HCT116 (cell line): ENCODE data around the gene BBS9. TPM values are rescaled to one million over a fixed set of nuclear protein-coding genes. Genes with fewer than 3 reads are reported as not detected.

ENCODE experiments used
- ATAC-seq: fragments of 200-7000 bp; cut with Tn5 transposase; 2 replicates; pipeline ENCODE4 v1.9.1; 2020; ENCODE audit warnings: mild to moderate bottlenecking, moderate library complexity
- BruUV-seq: library from RNA; stranded (reverse); fragments of 400-500 nt; replicated peaks from 2 replicates; lab custom pipeline; 2021; lab: Mats Ljungman, UMichigan
- CTCF ChIA-PET: fragments of 300-600 bp; sonication (Branson Sonifier 250); formaldehyde crosslinking; loops from one replicate; lab custom pipeline; 2021; ENCODE audit warnings: antibody characterized with exemption; lab: Charles Lee
- POLR2A ChIA-PET: fragments of 300-600, 350-600 bp; sonication (Branson Sonifier 250); formaldehyde crosslinking; loops from one replicate; lab custom pipeline; 2021; ENCODE audit warnings: antibody characterized with exemption; lab: Charles Lee
- RAD21 ChIA-PET, 2 experiments: fragments of 300-600 bp; sonication (Branson Sonifier 250); formaldehyde crosslinking; loops; one replicate each; lab custom pipeline; 2023; ENCODE audit warnings: low total read pairs in 2 of 2; ENCODE audit not compliant: uncharacterized antibody in 2 of 2, unreplicated experiment in 2 of 2, low non-redundant PET in 1 of 2; lab: Charles Lee
- DNase-seq: peaks from one replicate; pipeline ENCODE4 v3.0.0-alpha.2; 2010; ENCODE audit warnings: low read depth, low spot score
- H2AFZ ChIP-seq: fragments of 200-600 bp; shearing (Covaris generic), sonication (generic); 2 replicates; pipeline ENCODE4 v1.6.1; 2017; ENCODE audit warnings: low read depth, mixed run types, mixed read lengths, antibody characterized with exemption, low read length; ENCODE audit not compliant: poor library complexity, severe bottlenecking
- H3K27ac ChIP-seq: 2 replicates; pipeline ENCODE4 v1.5.1; 2012; ENCODE audit warnings: low read depth, low read length
- H3K27me3 ChIP-seq: fragments of 200-600 bp; sonication (generic); 2 replicates; pipeline ENCODE4 v1.6.1; 2016; ENCODE audit warnings: mixed run types, low read length, mixed read lengths; ENCODE audit not compliant: insufficient read depth
- H3K36me3 ChIP-seq, 2 experiments: fragments of 200-500 bp in 1 of 2; fragments of 200-600 bp in 1 of 2; sonication (Bioruptor generic) in 1 of 2; sonication (generic) in 1 of 2; 2 replicates each; pipeline versions ENCODE4 v1.5.1 to v1.6.1; 2014 to 2016; ENCODE audit warnings: low read length in 2 of 2, inconsistent platforms in 1 of 2, mixed read lengths in 1 of 2, mixed run types in 1 of 2; ENCODE audit not compliant: insufficient read depth in 2 of 2, control insufficient read depth in 1 of 2
- H3K4me1 ChIP-seq, 2 experiments: fragments of 200-600 bp in 1 of 2; sonication (generic) in 1 of 2; 2 replicates each; pipeline versions ENCODE4 v1.5.1 to v1.6.1; 2012 to 2017; ENCODE audit warnings: low read length in 2 of 2, inconsistent platforms in 1 of 2, mild to moderate bottlenecking in 1 of 2, mixed read lengths in 1 of 2, mixed run types in 1 of 2, moderate library complexity in 1 of 2; ENCODE audit not compliant: insufficient read depth in 2 of 2, control insufficient read depth in 1 of 2
- H3K4me2 ChIP-seq: fragments of 200-600 bp; sonication (generic); 2 replicates; pipeline ENCODE4 v1.6.1; 2017; ENCODE audit warnings: mixed run types, low read length, mixed read lengths
- H3K4me3 ChIP-seq, 2 experiments: fragments of 200-600 bp in 1 of 2; sonication (generic) in 1 of 2; replicated peaks in 1 of 2; 2 replicates each; pipeline ENCODE4 v1.5.1; 2011 to 2016; ENCODE audit warnings: low read length in 2 of 2, control low read depth in 1 of 2, low read depth in 1 of 2, mild to moderate bottlenecking in 1 of 2, mixed read lengths in 1 of 2, mixed run types in 1 of 2
- H3K79me2 ChIP-seq: fragments of 200-600 bp; sonication (generic); 2 replicates; pipeline ENCODE4 v1.6.1; 2017; ENCODE audit warnings: mild to moderate bottlenecking, mixed run types, low read length, moderate library complexity, mixed read lengths; ENCODE audit not compliant: insufficient read depth
- H3K9ac ChIP-seq: fragments of 200-600 bp; sonication (generic); 2 replicates; pipeline ENCODE4 v1.6.1; 2016; ENCODE audit warnings: low read length, mixed read lengths
- H3K9me2 ChIP-seq: fragments of 200-600 bp; sonication (generic), shearing (Covaris generic); 2 replicates; pipeline ENCODE4 v1.6.1; 2017; ENCODE audit warnings: mixed run types, mild to moderate bottlenecking, moderate library complexity; ENCODE audit not compliant: insufficient read depth
- H3K9me3 ChIP-seq, 2 experiments: fragments of 200-500 bp in 1 of 2; fragments of 200-600 bp in 1 of 2; sonication (Bioruptor generic) in 1 of 2; sonication (generic) in 1 of 2; 2 replicates each; pipeline ENCODE4 v1.6.1; 2014 to 2017; ENCODE audit warnings: low read length in 2 of 2, mixed read lengths in 2 of 2, inconsistent platforms in 1 of 2, low read depth in 1 of 2, mild to moderate bottlenecking in 1 of 2, mixed run types in 1 of 2, moderate library complexity in 1 of 2; ENCODE audit not compliant: control insufficient read depth in 1 of 2, insufficient read depth in 1 of 2
- H4K20me1 ChIP-seq: fragments of 200-600 bp; sonication (generic), shearing (Covaris generic); 2 replicates; pipeline ENCODE4 v1.6.1; 2017; ENCODE audit warnings: mixed run types, mild to moderate bottlenecking, moderate library complexity; ENCODE audit not compliant: insufficient read depth
- ATF3 ChIP-seq: IDR thresholded peaks from 2 replicates; pipeline ENCODE4 v1.6.1; 2012
- ELF1 ChIP-seq: IDR thresholded peaks from 2 replicates; pipeline ENCODE4 v1.6.1; 2012; ENCODE audit warnings: low read depth, borderline replicate concordance
- EZH2 ChIP-seq: fragments of 200-600 bp; sonication (generic); IDR thresholded peaks from 2 replicates; pipeline ENCODE4 v1.6.1; 2017; ENCODE audit warnings: antibody characterized with exemption, mixed run types
- MAX ChIP-seq: IDR thresholded peaks from 2 replicates; pipeline ENCODE4 v1.6.1; 2012
- POLR2A ChIP-seq: IDR thresholded peaks from 2 replicates; pipeline ENCODE4 v1.7.0; 2011; ENCODE audit warnings: borderline replicate concordance; ENCODE audit not compliant: insufficient read depth, insufficient read length; ENCODE audit errors: extremely low read depth
- SP1 ChIP-seq: IDR thresholded peaks from 2 replicates; pipeline ENCODE4 v1.6.1; 2012; ENCODE audit warnings: low read depth
- SRF ChIP-seq: IDR thresholded peaks from 2 replicates; pipeline ENCODE4 v1.6.1; 2012; ENCODE audit warnings: low read depth
- YY1 ChIP-seq: IDR thresholded peaks from 2 replicates; pipeline ENCODE4 v1.6.1; 2011; ENCODE audit warnings: low read length, low read depth, moderate library complexity, mild to moderate bottlenecking; ENCODE audit not compliant: insufficient replicate concordance; ENCODE audit errors: extremely low read depth
- ZBTB33 ChIP-seq: IDR thresholded peaks from 2 replicates; pipeline ENCODE4 v1.6.1; 2011; ENCODE audit warnings: mild to moderate bottlenecking, low read length, moderate library complexity; ENCODE audit not compliant: insufficient replicate concordance; ENCODE audit errors: extremely low read depth
- ZFX ChIP-seq: fragments of 450-650 bp; IDR thresholded peaks from 2 replicates; pipeline ENCODE4 v1.6.1; 2017
- ZNF274 ChIP-seq: fragments of 200-500 bp; sonication (Bioruptor generic); IDR thresholded peaks from 2 replicates; pipeline ENCODE4 v1.6.1; 2014; ENCODE audit warnings: mild to moderate bottlenecking, low read depth, low read length, inconsistent platforms
- intact Hi-C: fragments of 100-400 bp; cut with micrococcal nuclease; formaldehyde crosslinking; loops from 2 replicates; pipeline ENCODE4 v1.10.0; 2022
- total RNA-seq: library from RNA; stranded (reverse); gene quantifications from one replicate; pipeline ENCODE4 v1.2.1, GENCODE V29; 2021; ENCODE audit not compliant: unreplicated experiment

BBS9 gene
- total RNA-seq, 1 experiment from 2014 or later = 7.1 TPM

GRCh38 chr7:33486633-33487032, 357.3 kb downstream of the BBS9 start (continued):
- no peak for TF ChIP-seq ZBTB33
- no peak for TF ChIP-seq ELF1
- TF ChIP-seq ATF3 = no peak

GRCh38 chr7:33487998-33488682, 358.8 kb downstream of the BBS9 start:
- H4K20me1 ChIP-seq = no peaks in the 10 kb centered on the region
- intact Hi-C loops = no loop called here
- no peaks in the 10 kb centered on the region for H3K4me1 ChIP-seq
- no peaks in the 10 kb centered on the region for H3K27me3 ChIP-seq
- no peak overlapping the region for H2AFZ ChIP-seq
- H3K79me2 ChIP-seq = no peaks in the 10 kb centered on the region
- ChIA-PET RAD21 (no interaction called here), CTCF (no interaction called here), POLR2A (no interaction called here)
- H3K9me3 ChIP-seq = no peaks in the 10 kb centered on the region
- H3K9ac ChIP-seq = no peak overlapping the region
- no peak overlapping the region for H3K4me3 ChIP-seq
- no peaks in the 10 kb centered on the region for H3K9me2 ChIP-seq
- no TSS peak for BruUV-seq
- H3K36me3 ChIP-seq = no peaks in the 10 kb centered on the region
- no peak overlapping the region for H3K27ac ChIP-seq
- DNase-seq (no peak), ATAC-seq (no peak)
- no peak overlapping the region for H3K4me2 ChIP-seq
- TF ChIP-seq ZNF274 (no peak), ZBTB33 (no peak), YY1 (no peak), ELF1 (no peak), EZH2 (no peak), POLR2A (no peak), SRF (no peak), ATF3 (no peak), SP1 (no peak), MAX (no peak), ZFX (no peak)
- TF ChIP-seq, all 23 proteins: peak for 0
